HG03060 (cell line): Measurements from ENCODE around the gene RRP9.
"Not testable (repeated sequence)": the region's sequence is repeated elsewhere in the genome, so short reads cannot be mapped to it uniquely, and the experiment has no call there.

ENCODE experiments used
- ATAC-seq: cut with Tn5 transposase; IDR thresholded peaks from one replicate; pipeline ENCODE4 v1.9.1; 2021; ENCODE audit warnings: low read depth, moderate number of reproducible peaks; ENCODE audit not compliant: unreplicated experiment

RRP9 gene

GRCh38 chr3:51927061-51927977 is 14.4 kb downstream of the RRP9 start:
- no peak for ATAC-seq

- ATAC-seq: no peak
These were observed 20.6 kb downstream of the RRP9 start for GRCh38 chr3:51921081-51921578.

GRCh38 chr3:51916418-51916817 is 25.3 kb downstream of the RRP9 start:
- ATAC-seq: no peak

GRCh38 chr3:51908026-51908425 is 33.7 kb downstream of the RRP9 start:
- no peak for ATAC-seq

- ATAC-seq: no peak
These were observed 37.5 kb downstream of the RRP9 start for GRCh38 chr3:51904034-51904823.

GRCh38 chr3:51902361-51902760 is 39.3 kb downstream of the RRP9 start:
- not testable (repeated sequence) for ATAC-seq

GRCh38 chr3:51900043-51900442 is 41.7 kb downstream of the RRP9 start:
- ATAC-seq: not testable (repeated sequence)

GRCh38 chr3:51897391-51897790 is 44.3 kb downstream of the RRP9 start:
- ATAC-seq: no peak

GRCh38 chr3:51896607-51897305 is 44.9 kb downstream of the RRP9 start:
- ATAC-seq: no peak

- no peak for ATAC-seq
These were observed 46.8 kb downstream of the RRP9 start for GRCh38 chr3:51894939-51895338.

- no peak for ATAC-seq
These were observed 47.3 kb downstream of the RRP9 start for GRCh38 chr3:51894391-51894790.

GRCh38 chr3:51891242-51892039 is 50.3 kb downstream of the RRP9 start:
- ATAC-seq: no peak

GRCh38 chr3:51888463-51889105 is 53.1 kb downstream of the RRP9 start:
- no peak for ATAC-seq

GRCh38 chr3:51887620-51888019 is 54.1 kb downstream of the RRP9 start:
- no peak for ATAC-seq

GRCh38 chr3:51886447-51886846 is 55.3 kb downstream of the RRP9 start:
- ATAC-seq: no peak
